Measurements from ENCODE around the gene ANXA11.

The ANXA11 gene

DNA sequence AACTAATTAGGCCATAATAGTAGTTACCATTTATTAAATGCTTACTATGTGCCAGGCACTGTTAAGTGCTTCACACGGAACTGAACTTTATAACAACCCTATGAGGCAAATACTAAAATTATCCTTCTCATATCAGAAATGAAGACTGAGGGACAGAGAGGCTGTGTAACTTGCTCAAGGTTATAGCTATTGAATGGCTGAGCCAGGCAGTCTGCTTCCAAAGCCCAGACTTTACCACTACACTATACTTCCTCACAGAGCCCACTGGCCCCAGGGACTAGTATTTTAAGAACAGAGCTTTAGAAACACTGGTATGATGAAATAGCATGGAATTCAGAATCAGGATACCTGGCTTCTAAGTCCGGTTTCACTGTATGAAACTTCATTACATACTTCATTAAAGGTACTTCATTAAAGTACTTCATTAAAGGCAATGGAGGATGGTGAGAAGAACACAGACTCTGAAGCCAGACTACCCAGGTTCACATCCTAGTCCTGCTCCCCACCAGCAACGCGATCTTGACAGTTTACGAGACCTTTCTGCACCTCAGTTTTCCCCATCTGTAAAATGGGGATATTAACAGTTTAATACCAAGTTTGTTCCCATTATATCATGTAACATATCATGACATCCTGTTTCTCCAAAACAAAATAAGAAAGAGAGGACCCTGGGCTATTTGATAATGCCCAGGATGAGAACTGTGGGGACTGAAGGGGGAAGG, 19.6 kb downstream of the ANXA11 start:
- H3K4me2 ChIP-seq (ENCODE audit: low read length): no peak overlapping the region
- H3K9ac ChIP-seq (ENCODE audit: low read depth, low read length): no peak overlapping the region
- H3K4me1 ChIP-seq (ENCODE audit: control insufficient read depth, insufficient read depth, low read length): no peaks in the 10 kb centered on the region
- no peak overlapping the region for H3K4me3 ChIP-seq (ENCODE audit: low read length)
- H3K36me3 ChIP-seq (ENCODE audit: insufficient read depth, low read length): no peaks in the 10 kb centered on the region
- no peaks in the 10 kb centered on the region for H3K27me3 ChIP-seq (ENCODE audit: control insufficient read depth, insufficient read depth, low read length)
- H3K9me3 ChIP-seq (replicated peaks; ENCODE audit: low read length): no peaks in the 10 kb centered on the region

DNA sequence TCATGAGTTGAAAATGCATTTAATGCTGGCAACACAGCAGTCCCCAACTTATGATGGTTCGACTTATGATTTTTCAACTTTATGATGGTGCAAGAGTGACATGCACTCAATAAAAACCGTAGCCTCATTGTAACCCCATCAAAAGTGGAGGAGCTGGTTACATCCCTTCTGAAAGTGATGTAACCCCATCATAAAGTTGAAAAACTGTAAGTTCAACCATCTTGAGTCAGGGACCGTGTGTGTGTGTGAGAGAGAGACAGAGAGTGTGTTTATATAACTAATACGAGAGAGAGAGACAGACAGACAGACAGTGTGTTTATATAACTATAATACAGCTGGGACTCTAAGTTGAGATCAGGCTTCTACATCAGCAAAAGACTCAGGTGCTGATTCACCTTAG, 21.0 kb downstream of the ANXA11 start:
- H3K27me3 ChIP-seq (ENCODE audit: control insufficient read depth, insufficient read depth, low read length): no peaks in the 10 kb centered on the region
- peaks cover 2% of the 10 kb centered on the region for H3K36me3 ChIP-seq (ENCODE audit: insufficient read depth, low read length)
- H3K4me1 ChIP-seq (ENCODE audit: control insufficient read depth, insufficient read depth, low read length): no peaks in the 10 kb centered on the region
- H3K4me2 ChIP-seq (ENCODE audit: low read length): no peak overlapping the region
- H3K9me3 ChIP-seq (replicated peaks; ENCODE audit: low read length): no peaks in the 10 kb centered on the region
- H3K4me3 ChIP-seq (ENCODE audit: low read length): no peak overlapping the region
- no peak overlapping the region for H3K9ac ChIP-seq (ENCODE audit: low read depth, low read length)

DNA sequence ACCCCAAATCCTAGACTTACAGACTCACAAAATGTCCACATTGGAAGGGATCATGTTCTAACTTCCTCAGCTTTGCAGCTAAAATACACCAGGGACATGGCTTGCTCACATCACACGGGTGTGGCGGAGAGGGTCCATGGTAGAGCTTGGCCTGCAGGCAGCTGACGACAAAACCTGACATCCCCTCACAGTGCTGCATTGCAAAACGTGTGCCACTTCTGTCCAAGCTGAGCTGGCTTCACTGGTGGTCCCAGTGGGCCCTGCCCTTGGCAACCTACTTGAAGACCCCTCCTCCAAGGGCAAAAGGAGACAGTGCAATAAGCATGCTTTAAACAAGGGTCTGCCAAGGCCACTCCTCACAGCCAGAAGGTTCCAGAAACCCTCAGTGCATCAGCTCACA, 21.9 kb downstream of the ANXA11 start:
- H3K4me1 ChIP-seq (ENCODE audit: control insufficient read depth, insufficient read depth, low read length): no peaks in the 10 kb centered on the region
- H3K4me3 ChIP-seq (ENCODE audit: low read length): no peak overlapping the region
- no peak overlapping the region for H3K4me2 ChIP-seq (ENCODE audit: low read length)
- H3K9me3 ChIP-seq (replicated peaks; ENCODE audit: low read length): no peaks in the 10 kb centered on the region
- peaks cover 3% of the 10 kb centered on the region for H3K36me3 ChIP-seq (ENCODE audit: insufficient read depth, low read length)
- no peak overlapping the region for H3K9ac ChIP-seq (ENCODE audit: low read depth, low read length)
- no peaks in the 10 kb centered on the region for H3K27me3 ChIP-seq (ENCODE audit: control insufficient read depth, insufficient read depth, low read length)

DNA sequence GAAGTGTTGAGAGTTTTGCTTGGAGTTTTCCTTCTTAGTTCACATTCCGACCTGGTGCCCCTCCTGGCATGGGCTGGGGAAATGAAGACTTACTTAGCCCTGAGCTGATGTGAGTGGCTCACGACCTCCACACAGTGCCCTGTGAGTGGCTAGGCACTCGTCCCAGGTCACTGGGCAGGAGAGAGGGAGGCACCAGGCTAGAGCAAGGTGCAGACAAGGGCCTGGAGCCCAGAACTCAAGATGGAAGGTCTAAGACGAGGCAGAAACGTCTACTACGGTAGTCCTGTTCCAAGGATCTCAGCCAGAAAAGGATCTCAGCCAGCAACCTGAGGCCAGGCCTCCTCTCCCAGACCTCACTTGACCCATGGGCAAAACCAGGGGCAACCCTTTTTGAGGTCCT, 22.4 kb downstream of the ANXA11 start:
- H3K4me1 ChIP-seq (ENCODE audit: control insufficient read depth, insufficient read depth, low read length): peaks cover 3% of the 10 kb centered on the region

DNA sequence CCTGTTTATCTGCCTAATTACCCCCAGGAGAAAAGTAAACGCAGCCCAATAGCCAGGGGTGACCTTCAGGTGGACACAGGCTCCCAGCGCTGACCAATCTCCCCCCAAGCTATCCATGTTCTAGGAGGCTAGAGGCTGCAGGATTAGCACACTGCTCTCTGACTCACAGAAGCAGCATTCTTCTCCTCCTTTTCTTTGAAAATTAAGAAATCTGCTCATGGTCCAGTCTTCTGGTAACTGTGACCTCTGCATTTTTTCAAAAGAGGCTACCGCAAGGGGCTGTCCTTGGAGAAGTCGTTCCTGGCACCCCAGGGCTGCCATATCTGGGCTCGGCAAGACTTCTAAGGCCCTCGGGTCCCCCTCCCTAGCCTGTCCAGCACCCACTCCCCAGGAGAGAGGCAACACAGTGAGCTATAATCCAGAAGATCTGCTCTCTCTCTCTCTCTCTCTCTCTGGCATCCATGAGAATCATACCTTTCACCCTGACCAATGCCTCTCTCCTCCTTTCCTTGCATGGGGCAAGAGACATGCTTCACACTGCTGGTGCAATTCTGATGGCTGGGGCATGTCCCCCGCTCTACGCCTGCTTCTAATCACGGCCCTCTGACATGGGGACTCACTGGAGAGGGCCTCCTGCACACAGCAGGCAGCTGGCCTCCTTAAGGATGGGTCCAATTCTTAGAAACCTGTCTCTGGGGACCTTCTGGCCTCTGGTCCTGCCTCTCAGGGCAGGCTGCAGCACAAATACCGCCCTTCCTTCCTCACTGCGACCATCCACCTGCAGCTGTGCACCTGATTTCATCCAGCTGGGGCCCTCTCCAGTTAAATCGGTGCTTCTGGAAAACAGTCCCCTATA, 27.3 kb downstream of the ANXA11 start:
- Histone ChIP-seq H3K4me3 (ENCODE audit: low read length) (no peak overlapping the region), H3K4me1 (ENCODE audit: control insufficient read depth, insufficient read depth, low read length) (peaks cover 9% of the 10 kb centered on the region), H3K36me3 (ENCODE audit: insufficient read depth, low read length) (peaks cover 3% of the 10 kb centered on the region), H3K4me2 (ENCODE audit: low read length) (no peak overlapping the region), H3K27me3 (ENCODE audit: control insufficient read depth, insufficient read depth, low read length) (no peaks in the 10 kb centered on the region), H3K9ac (ENCODE audit: low read depth, low read length) (no peak overlapping the region), H3K9me3 (replicated peaks; ENCODE audit: low read length) (no peaks in the 10 kb centered on the region)

More for the DNA sequence above, 22.4 kb downstream of the ANXA11 start:
- Histone ChIP-seq H3K4me2 (ENCODE audit: low read length) (no peak overlapping the region), H3K9ac (ENCODE audit: low read depth, low read length) (no peak overlapping the region), H3K27me3 (ENCODE audit: control insufficient read depth, insufficient read depth, low read length) (no peaks in the 10 kb centered on the region), H3K4me3 (ENCODE audit: low read length) (no peak overlapping the region), H3K9me3 (replicated peaks; ENCODE audit: low read length) (no peaks in the 10 kb centered on the region), H3K36me3 (ENCODE audit: insufficient read depth, low read length) (peaks cover 3% of the 10 kb centered on the region)

GRCh38 chr10:80176526-80176925, 28.8 kb downstream of the ANXA11 start:
- peaks cover 9% of the 10 kb centered on the region for H3K4me1 ChIP-seq (ENCODE audit: control insufficient read depth, insufficient read depth, low read length)
- H3K9me3 ChIP-seq (replicated peaks; ENCODE audit: low read length): no peaks in the 10 kb centered on the region
- H3K9ac ChIP-seq (ENCODE audit: low read depth, low read length): no peak overlapping the region
- no peak overlapping the region for H3K4me3 ChIP-seq (ENCODE audit: low read length)
- peaks cover 11% of the 10 kb centered on the region for H3K36me3 ChIP-seq (ENCODE audit: insufficient read depth, low read length)
- no peaks in the 10 kb centered on the region for H3K27me3 ChIP-seq (ENCODE audit: control insufficient read depth, insufficient read depth, low read length)
- H3K4me2 ChIP-seq (ENCODE audit: low read length): no peak overlapping the region

DNA sequence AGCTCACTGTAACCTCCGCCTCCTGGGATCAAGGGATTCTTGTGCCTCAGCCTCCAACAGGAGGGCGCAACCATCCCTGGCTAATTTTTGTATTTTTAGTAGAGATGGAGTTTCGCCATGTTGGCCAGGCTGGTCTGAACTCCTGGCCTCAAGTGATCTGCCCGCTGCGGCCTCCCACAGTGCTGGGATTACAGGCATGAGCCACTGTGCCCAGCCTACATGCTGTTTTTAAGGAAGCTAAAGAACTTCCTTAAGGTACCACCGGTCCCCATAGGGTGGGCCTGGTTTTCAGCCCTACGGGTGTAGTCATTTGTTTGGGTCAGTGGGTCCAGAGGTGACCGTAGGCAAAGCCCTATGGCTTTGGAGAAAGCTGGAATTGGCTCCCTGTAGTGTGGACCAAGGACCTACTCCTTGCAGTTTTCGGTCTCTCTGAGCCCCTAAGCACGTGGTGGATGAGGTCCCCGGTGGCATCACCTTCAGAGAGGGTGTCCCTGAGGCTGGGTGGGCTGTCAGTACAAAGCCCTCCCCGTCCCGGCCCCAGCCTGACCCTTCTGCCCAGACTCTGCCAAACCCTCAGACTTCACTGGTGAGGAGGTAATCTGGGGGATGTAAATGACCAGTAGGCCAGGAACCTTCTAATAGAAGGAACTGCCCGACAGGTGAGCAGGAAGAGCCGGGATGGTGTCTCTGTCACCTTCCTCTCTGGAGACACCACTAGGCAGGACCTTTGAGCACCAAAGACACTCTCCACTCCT, 30.5 kb downstream of the ANXA11 start:
- Histone ChIP-seq H3K4me1 (ENCODE audit: control insufficient read depth, insufficient read depth, low read length) (peaks cover 9% of the 10 kb centered on the region), H3K9me3 (replicated peaks; ENCODE audit: low read length) (no peaks in the 10 kb centered on the region), H3K9ac (ENCODE audit: low read depth, low read length) (no peak overlapping the region), H3K27me3 (ENCODE audit: control insufficient read depth, insufficient read depth, low read length) (no peaks in the 10 kb centered on the region), H3K4me3 (ENCODE audit: low read length) (no peak overlapping the region), H3K4me2 (ENCODE audit: low read length) (no peak overlapping the region), H3K36me3 (ENCODE audit: insufficient read depth, low read length) (peaks cover 15% of the 10 kb centered on the region)

- Histone ChIP-seq H3K36me3 (ENCODE audit: insufficient read depth, low read length) (peaks cover 19% of the 10 kb centered on the region), H3K9ac (ENCODE audit: low read depth, low read length) (no peak overlapping the region), H3K4me1 (ENCODE audit: control insufficient read depth, insufficient read depth, low read length) (peaks cover 9% of the 10 kb centered on the region), H3K27me3 (ENCODE audit: control insufficient read depth, insufficient read depth, low read length) (no peaks in the 10 kb centered on the region), H3K4me2 (ENCODE audit: low read length) (no peak overlapping the region), H3K9me3 (replicated peaks; ENCODE audit: low read length) (no peaks in the 10 kb centered on the region), H3K4me3 (ENCODE audit: low read length) (no peak overlapping the region)
These were observed 31.9 kb downstream of the ANXA11 start for GRCh38 chr10:80173466-80173865.

DNA sequence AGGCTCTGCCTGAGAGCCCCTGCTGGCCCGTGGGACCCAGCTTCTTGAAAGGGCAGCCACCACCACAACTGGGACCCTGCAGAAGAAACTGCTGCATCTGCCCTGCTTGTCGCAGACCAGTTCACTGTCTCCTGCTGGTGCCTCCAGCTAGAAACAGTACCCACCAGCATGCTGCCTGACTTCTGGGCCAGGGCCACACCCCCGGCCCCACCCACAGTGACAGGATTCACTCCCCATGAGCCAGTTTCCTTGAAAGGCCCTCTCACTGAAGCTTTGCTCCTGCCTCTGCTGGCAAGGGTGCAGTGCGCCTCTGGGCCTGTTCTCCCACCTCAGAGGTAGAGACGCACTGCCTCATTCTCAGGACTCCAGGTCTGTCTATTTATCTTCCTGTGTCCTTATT, 32.4 kb downstream of the ANXA11 start:
- H3K4me1 ChIP-seq (ENCODE audit: control insufficient read depth, insufficient read depth, low read length): peaks cover 10% of the 10 kb centered on the region
- H3K36me3 ChIP-seq (ENCODE audit: insufficient read depth, low read length): peaks cover 19% of the 10 kb centered on the region
- H3K9ac ChIP-seq (ENCODE audit: low read depth, low read length): no peak overlapping the region
- no peak overlapping the region for H3K4me2 ChIP-seq (ENCODE audit: low read length)
- no peaks in the 10 kb centered on the region for H3K27me3 ChIP-seq (ENCODE audit: control insufficient read depth, insufficient read depth, low read length)
- no peaks in the 10 kb centered on the region for H3K9me3 ChIP-seq (replicated peaks; ENCODE audit: low read length)
- H3K4me3 ChIP-seq (ENCODE audit: low read length): no peak overlapping the region

DNA sequence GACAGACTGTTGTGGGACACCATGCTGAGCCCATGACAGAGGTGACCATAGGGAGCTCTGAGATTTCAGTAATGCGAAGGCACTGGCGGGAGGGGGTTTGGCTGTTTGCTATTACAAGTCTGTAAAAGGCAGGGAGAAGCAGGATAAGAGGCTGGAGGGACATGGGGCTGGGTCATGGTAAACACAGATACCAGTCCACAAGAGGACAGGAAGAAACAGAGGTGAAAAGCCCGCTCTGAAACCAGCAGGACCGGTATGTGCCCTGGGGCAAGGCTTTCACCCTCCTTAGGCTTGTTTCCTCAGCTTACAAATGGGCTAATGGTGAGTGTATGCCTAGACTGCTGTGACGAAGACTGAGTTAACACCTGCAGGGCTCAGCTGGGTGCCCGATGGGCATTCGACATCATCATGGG, 34.1 kb downstream of the ANXA11 start:
- Histone ChIP-seq H3K4me3 (ENCODE audit: low read length) (no peak overlapping the region), H3K4me1 (ENCODE audit: control insufficient read depth, insufficient read depth, low read length) (peaks cover 13% of the 10 kb centered on the region), H3K4me2 (ENCODE audit: low read length) (no peak overlapping the region), H3K9me3 (replicated peaks; ENCODE audit: low read length) (no peaks in the 10 kb centered on the region), H3K9ac (ENCODE audit: low read depth, low read length) (no peak overlapping the region), H3K36me3 (ENCODE audit: insufficient read depth, low read length) (peaks cover 24% of the 10 kb centered on the region), H3K27me3 (ENCODE audit: control insufficient read depth, insufficient read depth, low read length) (no peaks in the 10 kb centered on the region)

- H3K4me3 ChIP-seq (ENCODE audit: low read length): no peak overlapping the region
- H3K4me2 ChIP-seq (ENCODE audit: low read length): no peak overlapping the region
- H3K36me3 ChIP-seq (ENCODE audit: insufficient read depth, low read length): peaks cover 29% of the 10 kb centered on the region
- no peaks in the 10 kb centered on the region for H3K9me3 ChIP-seq (replicated peaks; ENCODE audit: low read length)
- peaks cover 19% of the 10 kb centered on the region for H3K4me1 ChIP-seq (ENCODE audit: control insufficient read depth, insufficient read depth, low read length)
- H3K9ac ChIP-seq (ENCODE audit: low read depth, low read length): no peak overlapping the region
- no peaks in the 10 kb centered on the region for H3K27me3 ChIP-seq (ENCODE audit: control insufficient read depth, insufficient read depth, low read length)
These were observed 34.7 kb downstream of the ANXA11 start for GRCh38 chr10:80170641-80171040.

All from skeletal muscle satellite cell (primary cell).